GM23338 (cell line): ENCODE results near the gene FARP1. TPM values are rescaled to one million over a fixed set of nuclear protein-coding genes. Genes with fewer than 3 reads are reported as not detected.

Experiments
- ATAC-seq: fragments of 200-7000 bp; cut with Tn5 transposase; 3 replicates; pipeline ENCODE4 v1.9.1; 2020
- DNase-seq: peaks from one replicate; pipeline ENCODE4 v3.0.0-alpha.2; 2015; ENCODE audit warnings: low spot score
- H2AFZ ChIP-seq: fragments of 200-600 bp; sonication (generic); 2 replicates; pipeline ENCODE4 v1.8.0; 2016; ENCODE audit warnings: antibody characterized with exemption, mild to moderate bottlenecking, moderate library complexity
- H3F3A ChIP-seq: fragments of 200-600 bp; sonication (generic); replicated peaks from 2 replicates; pipeline ENCODE4 v1.8.0; 2017; ENCODE audit warnings: antibody characterized with exemption, mixed run types, low read depth
- H3K27ac ChIP-seq: fragments of 200-600 bp; sonication (generic); 2 replicates; pipeline ENCODE4 v1.6.1; 2016; ENCODE audit warnings: low read depth
- H3K27me3 ChIP-seq: fragments of 200-600 bp; sonication (generic); 2 replicates; pipeline ENCODE4 v1.8.0; 2016; ENCODE audit warnings: mild to moderate bottlenecking, mixed run types, moderate library complexity; ENCODE audit not compliant: insufficient read depth
- H3K36me3 ChIP-seq: fragments of 200-600 bp; sonication (generic); 2 replicates; pipeline ENCODE4 v1.8.0; 2016; ENCODE audit warnings: mild to moderate bottlenecking; ENCODE audit not compliant: insufficient read depth
- H3K4me1 ChIP-seq: fragments of 200-600 bp; sonication (generic); 2 replicates; pipeline ENCODE4 v1.8.0; 2016; ENCODE audit warnings: mild to moderate bottlenecking, moderate library complexity; ENCODE audit not compliant: insufficient read depth
- H3K4me2 ChIP-seq: fragments of 200-600 bp; sonication (generic); 2 replicates; pipeline ENCODE4 v1.7.1; 2017; ENCODE audit warnings: mixed run types
- H3K4me3 ChIP-seq: fragments of 200-600 bp; sonication (generic); 2 replicates; pipeline ENCODE4 v1.6.1; 2016; ENCODE audit warnings: mixed run types
- H3K79me2 ChIP-seq: fragments of 200-600 bp; sonication (generic); replicated peaks from 2 replicates; pipeline ENCODE4 v1.8.0; 2017; ENCODE audit warnings: mild to moderate bottlenecking; ENCODE audit not compliant: insufficient read depth
- H3K9me2 ChIP-seq: fragments of 200-600 bp; sonication (generic); 2 replicates; pipeline ENCODE4 v1.8.0; 2017; ENCODE audit not compliant: insufficient read depth
- H4K20me1 ChIP-seq: fragments of 200-600 bp; sonication (generic); replicated peaks from 2 replicates; pipeline ENCODE4 v1.8.0; 2017; ENCODE audit warnings: mild to moderate bottlenecking; ENCODE audit not compliant: insufficient read depth
- H3K27ac Mint-ChIP-seq: 2 replicates; pipeline ENCODE4 v1.8.0; 2020; ENCODE audit warnings: inconsistent platforms, mild to moderate bottlenecking, moderate library complexity, mixed read lengths
- H3K27me3 Mint-ChIP-seq: 3 replicates; pipeline ENCODE4 v1.8.0; 2022; ENCODE audit warnings: low read depth, mild to moderate bottlenecking, moderate library complexity, mixed read lengths, inconsistent platforms; ENCODE audit not compliant: insufficient read depth, poor library complexity
- H3K36me3 Mint-ChIP-seq: 3 replicates; pipeline ENCODE4 v1.8.0; 2021; ENCODE audit warnings: low read depth, mild to moderate bottlenecking, inconsistent platforms, moderate library complexity, mixed read lengths
- H3K4me1 Mint-ChIP-seq: 3 replicates; pipeline ENCODE4 v1.8.0; 2020; ENCODE audit warnings: mild to moderate bottlenecking, inconsistent platforms, mixed read lengths
- H3K4me3 Mint-ChIP-seq: 3 replicates; pipeline ENCODE4 v1.8.0; 2021; ENCODE audit warnings: moderate library complexity, mild to moderate bottlenecking, inconsistent platforms, mixed read lengths
- H3K9me3 Mint-ChIP-seq: 3 replicates; pipeline ENCODE4 v1.8.0; 2020; ENCODE audit warnings: moderate library complexity, mild to moderate bottlenecking, inconsistent platforms, mixed read lengths
- CTCF ChIP-seq, 2 experiments: fragments of 200-600 bp in 1 of 2; sonication (generic) in 1 of 2; conservative IDR thresholded peaks; 2 replicates each; pipeline versions ENCODE4 v1.5.1 to v1.6.1; 2016 to 2017; ENCODE audit warnings: antibody characterized with exemption in 2 of 2, low read depth in 2 of 2, mild to moderate bottlenecking in 2 of 2, moderate library complexity in 1 of 2
- POLR2AphosphoS5 ChIP-seq: IDR thresholded peaks from 2 replicates; pipeline ENCODE4 v1.6.1; 2016; ENCODE audit warnings: antibody characterized with exemption, low read depth
- REST ChIP-seq: IDR thresholded peaks from one replicate; pipeline ENCODE4 v1.6.1; 2018; ENCODE audit warnings: antibody characterized with exemption; ENCODE audit not compliant: unreplicated experiment
- ZNF462 ChIP-seq: fragments of 250-450 bp; sonication (Bioruptor Pico); IDR thresholded peaks from 2 replicates; pipeline ENCODE4 v1.5.0; 2020; ENCODE audit warnings: mild to moderate bottlenecking, moderate library complexity
- polyA plus RNA-seq: library from polyadenylated mRNA; unstranded; fragments of >200 nt; fragmentation: Nextera tagmentation; extraction: Ambion mirVana; gene quantifications from 2 replicates; pipeline ENCODE4 v1.2.1, GENCODE V29; 2016
- total RNA-seq: library from RNA; depleted of rRNA; stranded (reverse); fragments of >200 nt; shearing (Covaris generic); gene quantifications from 2 replicates; pipeline ENCODE4 v1.2.3, GENCODE V29; 2014

The FARP1 gene
- total and polyA plus RNA-seq, 2 experiments from 2014 or later = 53.6 to 82.5 TPM

DNA sequence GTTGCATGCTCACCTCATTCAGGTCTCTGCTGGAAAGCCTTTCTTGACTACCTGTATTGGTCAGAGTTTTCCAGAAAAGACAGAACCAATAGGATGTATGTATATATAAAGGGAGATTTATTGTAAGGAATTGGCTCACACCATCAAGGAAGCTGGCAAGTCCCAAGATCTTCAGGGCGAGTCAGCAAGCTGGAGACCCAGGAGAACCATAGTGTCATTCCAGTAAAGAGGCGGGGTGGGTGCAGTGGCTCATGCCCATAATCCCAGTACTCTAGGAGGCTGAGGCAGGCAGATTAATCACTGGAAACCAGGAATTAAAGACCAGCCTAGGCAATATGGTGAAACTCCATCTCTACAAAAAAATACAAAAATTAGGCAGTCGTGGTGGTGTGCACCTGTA is 30.4 kb upstream of the FARP1 start (continued):
- TF ChIP-seq ZNF462 (no peak), POLR2AphosphoS5 (no peak), CTCF (conservative IDR thresholded peaks at IDR 0.05; ENCODE audit: low read depth in 2 of 2) (no peak)

DNA sequence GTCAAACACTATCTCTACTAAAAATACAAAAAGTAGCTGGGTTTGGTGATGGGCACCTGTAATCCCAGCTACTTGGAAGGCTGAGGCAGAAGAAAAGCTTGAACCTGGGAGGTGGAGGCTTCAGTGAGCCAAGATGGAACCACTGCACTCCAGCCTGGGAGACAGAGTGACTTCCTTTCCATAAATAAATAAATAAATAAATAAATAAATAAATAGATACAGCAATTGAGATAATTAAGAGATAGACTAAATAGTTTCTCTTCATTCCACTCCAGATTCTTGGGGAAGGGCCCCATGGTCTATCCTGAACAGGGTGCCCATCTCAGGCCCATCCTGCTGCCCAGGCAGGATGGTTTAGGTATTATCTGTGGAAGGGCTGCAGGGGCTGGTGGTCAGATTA is 24.0 kb upstream of the FARP1 start:
- Histone ChIP-seq H3K79me2 (no peaks in the 10 kb centered on the region), H4K20me1 (no peaks in the 10 kb centered on the region), H3K36me3 (no peaks in the 10 kb centered on the region), H3K4me2 (no peak overlapping the region), H3K4me1 (peaks cover 6% of the 10 kb centered on the region), H3K9me2 (0 out of 2 replicates have a peak, but pooled peaks cover 4% of the 10 kb centered on the region), H3F3A (no peaks in the 10 kb centered on the region), H3K27me3 (no peaks in the 10 kb centered on the region), H3K4me3 (no peak overlapping the region), H2AFZ (no peak overlapping the region), H3K27ac (no peak overlapping the region)
- ATAC-seq (no peak), DNase-seq (no peak)
- H3K9me3 Mint-ChIP-seq = peaks cover 2% of the 10 kb centered on the region; the same call in 2 of the 3 replicates
- H3K4me3 Mint-ChIP-seq = no peak overlapping the region
- no peaks in the 10 kb centered on the region for H3K27me3 Mint-ChIP-seq
- no peaks in the 10 kb centered on the region; the same call in 2 of the 3 replicates for H3K36me3 Mint-ChIP-seq
- no peak for TF ChIP-seq REST
- H3K27ac Mint-ChIP-seq = no peak overlapping the region
- H3K4me1 Mint-ChIP-seq = peaks cover 6% of the 10 kb centered on the region; the same call in 1 of the 3 replicates
